HepG2 (cell line): ENCODE data around the gene CD7. TPM values are rescaled to one million over a fixed set of nuclear protein-coding genes. Genes with fewer than 3 reads are reported as not detected.
A peak's percentile ranks its signal among the peaks of the same experiment; 100 is the strongest.

Source experiments
- HNRNPLL ChIP-seq: fragments of 200-400 bp; formaldehyde crosslinking; IDR thresholded peaks from 2 replicates; pipeline ENCODE4 v1.6.1; 2017; ENCODE audit warnings: mild to moderate bottlenecking, low read depth, low read length; ENCODE audit not compliant: poor library complexity, severe bottlenecking
- KLF12 ChIP-seq: sonication (generic); formaldehyde crosslinking; IDR thresholded peaks from 2 replicates; pipeline ENCODE4 v1.4.0; 2020; ENCODE audit warnings: missing genetic modification reagents, borderline replicate concordance
- MXI1 ChIP-seq: IDR thresholded peaks from 3 replicates; pipeline ENCODE4 v1.6.1; 2012; ENCODE audit warnings: low read depth, low read length, inconsistent platforms, borderline replicate concordance
- ZBTB40 ChIP-seq, 2 experiments: fragments of 450-650 bp in 1 of 2; sonication (generic) in 1 of 2; formaldehyde crosslinking in 1 of 2; IDR thresholded peaks; 2 replicates each; pipeline versions ENCODE4 v1.6.1 to v1.8.0; 2016 to 2022; ENCODE audit warnings: antibody characterized with exemption in 1 of 2, mild to moderate bottlenecking in 1 of 2, missing genetic modification reagents in 1 of 2
- ZNF121 ChIP-seq: sonication (generic); formaldehyde crosslinking; IDR thresholded peaks from 2 replicates; pipeline ENCODE4 v1.5.0; 2020; ENCODE audit warnings: mild to moderate bottlenecking, missing genetic modification reagents
- ZNF3 ChIP-seq: IDR thresholded peaks from 2 replicates; pipeline ENCODE4 v1.7.0; 2017; ENCODE audit warnings: inconsistent platforms
- ZNF350 ChIP-seq: sonication (generic); formaldehyde crosslinking; IDR thresholded peaks from 2 replicates; pipeline ENCODE4 v1.4.0; 2020; ENCODE audit warnings: mild to moderate bottlenecking, low read depth, missing genetic modification reagents, borderline replicate concordance
- ZNF878 ChIP-seq: sonication (generic); formaldehyde crosslinking; IDR thresholded peaks from 2 replicates; pipeline ENCODE4 v1.8.1; 2023; ENCODE audit warnings: mild to moderate bottlenecking, missing genetic modification reagents, moderate library complexity
- polyA plus RNA-seq, 8 experiments: library from polyadenylated mRNA; depleted of rRNA in 3 of 8; stranded (reverse) in 7 of 8; unstranded in 1 of 8; fragments of >200 nt; fragmentation: Illumina TruSeq in 4 of 8; extraction: Trizol in 4 of 8; gene quantifications; 2 replicates each; pipeline versions ENCODE4 v1.2.1 to v1.2.3, GENCODE V29; 2011 to 2016; ENCODE audit warnings: low read depth in 4 of 8, missing spikeins in 1 of 8, mixed read lengths in 1 of 8; ENCODE audit not compliant: insufficient read depth in 1 of 8
- total RNA-seq, 5 experiments: library from RNA; depleted of rRNA; stranded (reverse); fragments of >200 nt; fragmentation: Illumina TruSeq; extraction: Trizol; gene quantifications; 2 replicates each; pipeline ENCODE4 v1.2.3, GENCODE V29; 2016; ENCODE audit warnings: low read depth in 1 of 5
- TF ChIP-seq, protein P1 (sequence below): sonication (generic); formaldehyde crosslinking; IDR thresholded peaks from 2 replicates; pipeline ENCODE4; 2020; ENCODE audit warnings: missing genetic modification reagents, mild to moderate bottlenecking, borderline replicate concordance
- TF ChIP-seq, protein P2 (sequence below), 2 experiments: sonication (generic) in 1 of 2; formaldehyde crosslinking in 1 of 2; IDR thresholded peaks; 2 replicates each; pipeline versions ENCODE4 v1.5.1 to v1.6.1; 2011 to 2020; ENCODE audit warnings: borderline replicate concordance in 1 of 2, low read depth in 1 of 2, low read length in 1 of 2, mild to moderate bottlenecking in 1 of 2, missing genetic modification reagents in 1 of 2, moderate library complexity in 1 of 2

The CD7 gene
- total and polyA plus RNA-seq, 2 of the 13 experiments (the other 11 are each of a cell fraction or from before 2014, with no cell fraction given) = 67.6 to 76.4 TPM

- TF ChIP-seq ZBTB40 (IDR thresholded peaks at IDR 0.05) = no peak
- peak; percentile 86 for TF ChIP-seq ZBTB40 (CRISPR knock-in tag; IDR thresholded peaks at IDR 0.05)
- TF ChIP-seq ZNF878 (CRISPR knock-in tag) = peak; percentile 98
- TF ChIP-seq, protein P1, sequence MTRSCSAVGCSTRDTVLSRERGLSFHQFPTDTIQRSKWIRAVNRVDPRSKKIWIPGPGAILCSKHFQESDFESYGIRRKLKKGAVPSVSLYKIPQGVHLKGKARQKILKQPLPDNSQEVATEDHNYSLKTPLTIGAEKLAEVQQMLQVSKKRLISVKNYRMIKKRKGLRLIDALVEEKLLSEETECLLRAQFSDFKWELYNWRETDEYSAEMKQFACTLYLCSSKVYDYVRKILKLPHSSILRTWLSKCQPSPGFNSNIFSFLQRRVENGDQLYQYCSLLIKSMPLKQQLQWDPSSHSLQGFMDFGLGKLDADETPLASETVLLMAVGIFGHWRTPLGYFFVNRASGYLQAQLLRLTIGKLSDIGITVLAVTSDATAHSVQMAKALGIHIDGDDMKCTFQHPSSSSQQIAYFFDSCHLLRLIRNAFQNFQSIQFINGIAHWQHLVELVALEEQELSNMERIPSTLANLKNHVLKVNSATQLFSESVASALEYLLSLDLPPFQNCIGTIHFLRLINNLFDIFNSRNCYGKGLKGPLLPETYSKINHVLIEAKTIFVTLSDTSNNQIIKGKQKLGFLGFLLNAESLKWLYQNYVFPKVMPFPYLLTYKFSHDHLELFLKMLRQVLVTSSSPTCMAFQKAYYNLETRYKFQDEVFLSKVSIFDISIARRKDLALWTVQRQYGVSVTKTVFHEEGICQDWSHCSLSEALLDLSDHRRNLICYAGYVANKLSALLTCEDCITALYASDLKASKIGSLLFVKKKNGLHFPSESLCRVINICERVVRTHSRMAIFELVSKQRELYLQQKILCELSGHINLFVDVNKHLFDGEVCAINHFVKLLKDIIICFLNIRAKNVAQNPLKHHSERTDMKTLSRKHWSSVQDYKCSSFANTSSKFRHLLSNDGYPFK (CRISPR knock-in tag) = peak; percentile 78; the same call in 1 of the 2 replicates
- peak; percentile 41; the same call in 1 of the 2 replicates for TF ChIP-seq ZNF3
- peak; percentile 98 for TF ChIP-seq ZNF121 (CRISPR knock-in tag)
- peak; percentile 86; the same call in 2 of the 3 replicates for TF ChIP-seq MXI1
- TF ChIP-seq, protein P2, sequence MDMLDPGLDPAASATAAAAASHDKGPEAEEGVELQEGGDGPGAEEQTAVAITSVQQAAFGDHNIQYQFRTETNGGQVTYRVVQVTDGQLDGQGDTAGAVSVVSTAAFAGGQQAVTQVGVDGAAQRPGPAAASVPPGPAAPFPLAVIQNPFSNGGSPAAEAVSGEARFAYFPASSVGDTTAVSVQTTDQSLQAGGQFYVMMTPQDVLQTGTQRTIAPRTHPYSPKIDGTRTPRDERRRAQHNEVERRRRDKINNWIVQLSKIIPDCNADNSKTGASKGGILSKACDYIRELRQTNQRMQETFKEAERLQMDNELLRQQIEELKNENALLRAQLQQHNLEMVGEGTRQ (IDR thresholded peaks at IDR 0.05; ENCODE audit: low read depth, low read length) = peak; percentile 100
- TF ChIP-seq, protein P2 (CRISPR knock-in tag; IDR thresholded peaks at IDR 0.05; ENCODE audit: borderline replicate concordance) = peak; percentile 99; the same call in 1 of the 2 replicates
- TF ChIP-seq ZNF350 (CRISPR knock-in tag) = peak; percentile 99
- no peak for TF ChIP-seq KLF12
- no peak for TF ChIP-seq HNRNPLL
Measured at GRCh38 chr17:82287868-82288801, 29.3 kb downstream of the CD7 start (continued).
